Measurements from ENCODE around the gene TM4SF1. TPM values are rescaled to one million over a fixed set of nuclear protein-coding genes. Genes with fewer than 3 reads are reported as not detected.

Gene TM4SF1
- polyA plus RNA-seq, 1 of the 3 experiments (the other 2 are of a cell fraction), result 209 TPM

DNA sequence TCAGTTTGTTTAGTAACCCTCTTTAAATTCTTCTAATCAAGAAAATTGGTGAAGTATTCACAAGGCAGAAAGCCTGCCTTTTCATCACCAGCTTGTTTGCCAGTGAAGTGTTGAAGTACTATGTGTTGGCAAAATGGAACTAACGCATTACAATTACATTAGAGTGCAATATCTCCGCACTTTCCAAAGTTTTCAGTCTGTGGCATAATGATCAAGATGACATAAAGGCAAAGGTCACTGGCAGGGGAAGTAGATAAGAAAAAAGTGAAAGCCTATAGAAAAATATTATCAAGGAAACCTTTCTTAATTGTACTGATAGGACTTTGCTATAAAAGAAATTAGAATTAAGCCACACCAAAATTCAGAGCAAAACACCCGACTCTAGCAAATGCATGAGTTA, 25.0 kb upstream of the TM4SF1 start (continued):
- TF ChIP-seq MEF2A (IDR thresholded peaks at IDR 0.05; ENCODE audit: borderline replicate concordance, low read depth), result no peak
- TF ChIP-seq, protein P1, sequence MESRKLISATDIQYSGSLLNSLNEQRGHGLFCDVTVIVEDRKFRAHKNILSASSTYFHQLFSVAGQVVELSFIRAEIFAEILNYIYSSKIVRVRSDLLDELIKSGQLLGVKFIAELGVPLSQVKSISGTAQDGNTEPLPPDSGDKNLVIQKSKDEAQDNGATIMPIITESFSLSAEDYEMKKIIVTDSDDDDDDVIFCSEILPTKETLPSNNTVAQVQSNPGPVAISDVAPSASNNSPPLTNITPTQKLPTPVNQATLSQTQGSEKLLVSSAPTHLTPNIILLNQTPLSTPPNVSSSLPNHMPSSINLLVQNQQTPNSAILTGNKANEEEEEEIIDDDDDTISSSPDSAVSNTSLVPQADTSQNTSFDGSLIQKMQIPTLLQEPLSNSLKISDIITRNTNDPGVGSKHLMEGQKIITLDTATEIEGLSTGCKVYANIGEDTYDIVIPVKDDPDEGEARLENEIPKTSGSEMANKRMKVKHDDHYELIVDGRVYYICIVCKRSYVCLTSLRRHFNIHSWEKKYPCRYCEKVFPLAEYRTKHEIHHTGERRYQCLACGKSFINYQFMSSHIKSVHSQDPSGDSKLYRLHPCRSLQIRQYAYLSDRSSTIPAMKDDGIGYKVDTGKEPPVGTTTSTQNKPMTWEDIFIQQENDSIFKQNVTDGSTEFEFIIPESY (IDR thresholded peaks at IDR 0.05; ENCODE audit: borderline replicate concordance, low read depth), result no peak

DNA sequence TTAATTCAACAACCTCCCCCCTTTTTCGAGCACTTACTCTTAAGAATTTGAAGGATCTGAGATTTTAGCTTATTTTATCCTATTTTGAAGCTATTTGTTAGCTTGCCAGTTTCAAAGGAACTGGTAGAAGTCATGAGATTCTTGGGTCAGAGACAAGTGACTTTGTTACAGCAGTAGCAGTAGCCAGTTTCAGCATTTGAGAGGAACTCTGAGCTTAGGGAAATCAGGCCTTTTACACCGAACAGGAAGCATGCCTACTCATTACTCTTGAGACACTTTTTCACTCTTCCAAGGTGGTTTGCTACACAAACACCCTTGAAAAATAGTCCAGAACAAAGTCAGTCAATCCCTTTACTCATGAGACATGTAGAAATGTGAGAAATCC, 24.5 kb upstream of the TM4SF1 start:
- no peak for DNase-seq
- H3K9ac ChIP-seq, result no peak overlapping the region
- no peak overlapping the region for H3K27ac ChIP-seq (ENCODE audit: low read depth in 2 of 2, low read length in 1 of 2)
- H3K79me2 ChIP-seq (ENCODE audit: insufficient read depth), result no peaks in the 10 kb centered on the region
- no peaks in the 10 kb centered on the region for H3K36me3 ChIP-seq (replicated peaks in 1 of 2; ENCODE audit: control insufficient read depth in 1 of 2, insufficient read depth in 2 of 2, low read length in 1 of 2)
- no peak overlapping the region for H2AFZ ChIP-seq (ENCODE audit: low read depth)
- H3K4me1 ChIP-seq (ENCODE audit: control insufficient read depth in 1 of 2, insufficient read depth in 2 of 2, low read depth in 1 of 2, low read length in 1 of 2), result peaks cover 0 to 7% of the 10 kb centered on the region in 2 experiments; a peak in 2 of 4 replicates
- no peaks in the 10 kb centered on the region for H3F3A ChIP-seq (replicated peaks; ENCODE audit: insufficient read depth)
- no peaks in the 10 kb centered on the region for H3K9me3 ChIP-seq
- H4K20me1 ChIP-seq (ENCODE audit: insufficient read depth), result no peaks in the 10 kb centered on the region
- WGBS (ENCODE audit: low lambda C conversion rate), result 76% methylated on average over 2 of the region's 2 CpGs
- H3K4me2 ChIP-seq, result no peak overlapping the region
- ChIA-PET POLR2A (no interaction called here), CTCF (interaction anchor here (1.1 kb wide), 2 partner anchors 79 to 89 kb away, joined by 3 to 5 read pairs; no protein-coding TSS in a partner anchor)
- TF ChIP-seq POLR2AphosphoS5 (IDR thresholded peaks at IDR 0.05; ENCODE audit: low read depth, low read length) (no peak), NFIC (IDR thresholded peaks at IDR 0.05; ENCODE audit: borderline replicate concordance) (no peak), FOXJ3 (CRISPR knock-in tag; IDR thresholded peaks at IDR 0.05) (no peak), MEF2A (IDR thresholded peaks at IDR 0.05; ENCODE audit: borderline replicate concordance, low read depth) (no peak), RAD21 (IDR thresholded peaks at IDR 0.05; ENCODE audit: low read length) (no peak), TCF12 (IDR thresholded peaks at IDR 0.05) (no peak), CTCF (IDR thresholded peaks at IDR 0.05) (no peak), EP300 (IDR thresholded peaks at IDR 0.05; ENCODE audit: borderline replicate concordance in 1 of 2, low read depth in 1 of 2, low read length in 1 of 2) (no peak), RXRA (IDR thresholded peaks at IDR 0.05; ENCODE audit: borderline replicate concordance, low read depth) (no peak), CHD2 (IDR thresholded peaks at IDR 0.05; ENCODE audit: low read length, partially characterized antibody) (no peak), JUND (IDR thresholded peaks at IDR 0.05) (no peak), NRF1 (IDR thresholded peaks at IDR 0.05; ENCODE audit: low read depth, low read length) (no peak), SIN3A (IDR thresholded peaks at IDR 0.05; ENCODE audit: borderline replicate concordance, low read depth, low read length) (no peak), GATA2 (CRISPR knock-in tag; IDR thresholded peaks at IDR 0.05) (no peak)
- TF ChIP-seq, protein P2, sequence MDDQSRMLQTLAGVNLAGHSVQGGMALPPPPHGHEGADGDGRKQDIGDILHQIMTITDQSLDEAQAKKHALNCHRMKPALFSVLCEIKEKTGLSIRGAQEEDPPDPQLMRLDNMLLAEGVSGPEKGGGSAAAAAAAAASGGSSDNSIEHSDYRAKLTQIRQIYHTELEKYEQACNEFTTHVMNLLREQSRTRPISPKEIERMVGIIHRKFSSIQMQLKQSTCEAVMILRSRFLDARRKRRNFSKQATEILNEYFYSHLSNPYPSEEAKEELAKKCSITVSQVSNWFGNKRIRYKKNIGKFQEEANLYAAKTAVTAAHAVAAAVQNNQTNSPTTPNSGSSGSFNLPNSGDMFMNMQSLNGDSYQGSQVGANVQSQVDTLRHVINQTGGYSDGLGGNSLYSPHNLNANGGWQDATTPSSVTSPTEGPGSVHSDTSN (IDR thresholded peaks at IDR 0.05), result no peak
- TF ChIP-seq, protein P1 (IDR thresholded peaks at IDR 0.05; ENCODE audit: borderline replicate concordance, low read depth), result no peak
- TF ChIP-seq, protein P3, sequence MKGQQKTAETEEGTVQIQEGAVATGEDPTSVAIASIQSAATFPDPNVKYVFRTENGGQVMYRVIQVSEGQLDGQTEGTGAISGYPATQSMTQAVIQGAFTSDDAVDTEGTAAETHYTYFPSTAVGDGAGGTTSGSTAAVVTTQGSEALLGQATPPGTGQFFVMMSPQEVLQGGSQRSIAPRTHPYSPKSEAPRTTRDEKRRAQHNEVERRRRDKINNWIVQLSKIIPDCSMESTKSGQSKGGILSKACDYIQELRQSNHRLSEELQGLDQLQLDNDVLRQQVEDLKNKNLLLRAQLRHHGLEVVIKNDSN (IDR thresholded peaks at IDR 0.05; ENCODE audit: borderline replicate concordance, low read depth), result no peak
- no peaks in the 10 kb centered on the region for H3K9me2 ChIP-seq
- no peak overlapping the region for H3K4me3 ChIP-seq (ENCODE audit: low read depth in 2 of 2, low read length in 1 of 2)
- no peaks in the 10 kb centered on the region for H3K27me3 ChIP-seq (ENCODE audit: insufficient read depth)
